K562 (cell line): ENCODE data around the gene SPATS2. TPM values are rescaled to one million over a fixed set of nuclear protein-coding genes. Genes with fewer than 3 reads are reported as not detected.

Experiments used
- ATAC-seq: fragments of 200-7000 bp; cut with Tn5 transposase; 3 replicates; pipeline ENCODE4 v1.9.1; 2020; ENCODE audit warnings: moderate library complexity
- BruUV-seq: library from RNA; stranded (reverse); fragments of 400-500 nt; replicated peaks from 2 replicates; lab custom pipeline; 2021; lab: Mats Ljungman, UMichigan
- CTCF ChIA-PET: fragments of 300-600 bp; formaldehyde crosslinking; extraction: SDS; loops from one replicate; lab custom pipeline; 2021; ENCODE audit warnings: low intra/inter-chr PET ratio; lab: Yijun Ruan, JAX
- POLR2A ChIA-PET: fragments of 300-600, 350-650 bp; sonication (Branson Sonifier 250); formaldehyde crosslinking; extraction: SDS; loops from one replicate; lab custom pipeline; 2021; ENCODE audit warnings: antibody characterized with exemption, inconsistent platforms; lab: Yijun Ruan, JAX
- DNase-seq, 4 experiments: peaks; one replicate each; pipeline versions ENCODE4 v3.0.0 to v3.0.0-alpha.2; 2011 to 2018; ENCODE audit warnings: low spot score in 3 of 4, mixed read lengths in 3 of 4; ENCODE audit errors: extremely low read depth in 1 of 4
- FAIRE-seq: peaks from 2 replicates; lab custom pipeline; 2011; peaks lifted over from hg19 to GRCh38; lab: Jason Lieb, UNC
- H2AFZ ChIP-seq: 2 replicates; pipeline ENCODE4 v1.6.0; 2011; ENCODE audit warnings: low read depth, low read length, control low read depth, inconsistent platforms
- H3K27ac ChIP-seq: fragments of 200-600 bp; 3 replicates; pipeline ENCODE4 v1.8.0; 2011; ENCODE audit warnings: low read depth, mild to moderate bottlenecking, control low read depth, inconsistent platforms, low read length, moderate library complexity, mixed read lengths; ENCODE audit errors: extremely low read depth
- H3K27me3 ChIP-seq, 2 experiments: fragments of 300-600 bp in 1 of 2; 2 replicates in 1 of 2; 3 replicates in 1 of 2; pipeline versions ENCODE4 v1.6.0 to v1.8.0; 2011; ENCODE audit warnings: inconsistent platforms in 2 of 2, low read length in 2 of 2, mild to moderate bottlenecking in 1 of 2, mixed read lengths in 1 of 2, moderate library complexity in 1 of 2; ENCODE audit not compliant: control insufficient read depth in 2 of 2, insufficient read depth in 2 of 2
- H3K36me3 ChIP-seq: fragments of 300-600 bp; 3 replicates; pipeline ENCODE4 v1.8.0; 2011; ENCODE audit warnings: mild to moderate bottlenecking, low read length, inconsistent platforms; ENCODE audit not compliant: control insufficient read depth, insufficient read depth
- H3K4me1 ChIP-seq, 2 experiments: fragments of 200-600 bp in 1 of 2; replicated peaks in 1 of 2; 2 replicates in 1 of 2; 3 replicates in 1 of 2; pipeline versions ENCODE4 v1.5.1 to v1.8.0; 2011; ENCODE audit warnings: inconsistent platforms in 2 of 2, low read length in 2 of 2, mild to moderate bottlenecking in 1 of 2, mixed read lengths in 1 of 2, moderate library complexity in 1 of 2; ENCODE audit not compliant: control insufficient read depth in 2 of 2, insufficient read depth in 2 of 2
- H3K4me2 ChIP-seq: 2 replicates; pipeline ENCODE4 v1.6.1; 2011; ENCODE audit warnings: low read length, control low read depth, inconsistent platforms, mixed read lengths; ENCODE audit not compliant: insufficient read depth
- H3K4me3 ChIP-seq: fragments of 200-600 bp; sonication (generic), shearing (Covaris generic); 2 replicates; pipeline ENCODE4 v1.5.1; 2016; ENCODE audit warnings: control low read depth, inconsistent platforms
- H3K79me2 ChIP-seq: fragments of 200-600 bp; 3 replicates; pipeline ENCODE4 v1.8.0; 2011; ENCODE audit warnings: low read length, inconsistent platforms; ENCODE audit not compliant: control insufficient read depth, insufficient read depth
- H3K9ac ChIP-seq, 2 experiments: 2 replicates each; pipeline versions ENCODE4 v1.6.0 to v1.6.1; 2011; ENCODE audit warnings: low read depth in 2 of 2, low read length in 2 of 2, control low read depth in 1 of 2, inconsistent platforms in 1 of 2, mild to moderate bottlenecking in 1 of 2, mixed read lengths in 1 of 2; ENCODE audit not compliant: insufficient read depth in 1 of 2
- H3K9me1 ChIP-seq: one replicate; pipeline ENCODE4 v1.6.0; 2011; ENCODE audit warnings: inconsistent platforms, mild to moderate bottlenecking, low read length, moderate library complexity; ENCODE audit not compliant: control insufficient read depth, insufficient read depth
- H3K9me3 ChIP-seq: replicated peaks from 2 replicates; pipeline ENCODE4 v1.5.1; 2011; ENCODE audit warnings: low read depth, low read length, inconsistent platforms; ENCODE audit not compliant: control insufficient read depth, insufficient read depth
- H4K20me1 ChIP-seq: replicated peaks from 2 replicates; pipeline ENCODE4 v1.6.1; 2011; ENCODE audit warnings: low read length, inconsistent platforms, mixed read lengths; ENCODE audit not compliant: control insufficient read depth, insufficient read depth
- CEBPB ChIP-seq: fragments of 450-650 bp; IDR thresholded peaks from 2 replicates; pipeline ENCODE4 v1.6.1; 2016; ENCODE audit warnings: missing genetic modification characterization, missing compliant biosample characterization
- HMBOX1 ChIP-seq: sonication (generic); IDR thresholded peaks from 2 replicates; pipeline ENCODE4 v1.6.1; 2016
- ZNF584 ChIP-seq: fragments of 200-800 bp; sonication (Bioruptor generic); IDR thresholded peaks from 2 replicates; pipeline ENCODE4 v1.6.1; 2016; ENCODE audit warnings: low read depth, mild to moderate bottlenecking, missing genetic modification characterization, missing compliant biosample characterization
- WGBS: fragments of 100-300 bp; shearing (Covaris generic); methylation state at CpG from one replicate; pipeline ENCODE4 v1.1.6; 2016; ENCODE audit warnings: low coverage, mixed read lengths; ENCODE audit not compliant: insufficient coverage; ENCODE audit errors: missing lambda C conversion rate; 5-methylcytosine and 5-hydroxymethylcytosine counted together
- in situ Hi-C: fragments of 300-500 bp; cut with MboI; formaldehyde crosslinking; loops from 4 replicates; pipeline ENCODE4 v1.15.0; 2018; ENCODE audit warnings: inconsistent platforms, mixed read lengths
- intact Hi-C: fragments of 100-400 bp; cut with micrococcal nuclease; formaldehyde crosslinking; loops from 2 replicates; pipeline ENCODE4 v1.14.2; 2022
- polyA plus RNA-seq, 8 experiments: library from polyadenylated mRNA; depleted of rRNA in 4 of 8; stranded (reverse) in 5 of 8; unstranded in 3 of 8; fragments of >200 nt; fragmentation: Nextera tagmentation in 2 of 8; fragmentation: Illumina TruSeq in 1 of 8; extraction: Ambion mirVana in 2 of 8; extraction: Trizol in 1 of 8; gene quantifications; 2 replicates each; pipeline versions ENCODE4 v1.2.1 to v1.2.3, GENCODE V29; 2011 to 2014; ENCODE audit warnings: inconsistent platforms in 1 of 8, missing spikeins in 1 of 8
- total RNA-seq, 7 experiments: library from RNA; depleted of rRNA in 6 of 7; stranded (reverse); fragments of >200 nt in 6 of 7; fragmentation: Illumina TruSeq in 2 of 7; extraction: Trizol in 2 of 7; gene quantifications; 2 replicates each; pipeline versions ENCODE4 v1.2.1 to v1.2.3, GENCODE V29; 2011 to 2021; ENCODE audit warnings: low replicate concordance in 1 of 7
- TF ChIP-seq, protein P1 (sequence below), 2 experiments: fragments of 450-650 bp in 1 of 2; sonication (generic) in 1 of 2; formaldehyde crosslinking in 1 of 2; IDR thresholded peaks; 2 replicates each; pipeline versions ENCODE4 v1.7.1 to v1.9.0; 2016 to 2022; ENCODE audit warnings: inconsistent platforms in 1 of 2, mild to moderate bottlenecking in 1 of 2, missing genetic modification reagents in 1 of 2

SPATS2 gene
- total and polyA plus RNA-seq, 9 of the 15 experiments (the other 6 are each of a cell fraction or from before 2014, with no cell fraction given) = 5.4 to 48.2 (median 17.5) TPM

DNA sequence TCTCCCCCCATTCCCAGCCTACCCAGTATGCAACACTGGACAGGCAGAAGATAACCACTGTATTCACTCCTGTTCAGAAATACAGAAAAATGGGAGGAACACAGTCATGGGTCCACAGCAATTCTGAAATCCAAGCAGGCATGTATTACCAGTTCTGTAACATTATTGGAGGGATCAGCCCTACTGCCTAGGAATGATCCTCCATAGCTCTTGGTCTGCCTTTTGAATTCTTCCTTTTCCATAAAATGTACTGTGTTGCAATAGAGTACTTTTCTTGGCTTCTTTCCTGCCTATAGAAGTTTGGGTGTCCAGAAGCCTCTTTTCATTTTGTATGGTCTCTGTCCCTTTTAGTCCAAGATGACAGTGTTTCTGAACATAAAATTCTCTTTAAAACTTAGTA, 46.5 kb downstream of the SPATS2 start:
- no TSS peak for BruUV-seq
- intact Hi-C loops = no loop called here
- H3K79me2 ChIP-seq = no peaks in the 10 kb centered on the region

DNA sequence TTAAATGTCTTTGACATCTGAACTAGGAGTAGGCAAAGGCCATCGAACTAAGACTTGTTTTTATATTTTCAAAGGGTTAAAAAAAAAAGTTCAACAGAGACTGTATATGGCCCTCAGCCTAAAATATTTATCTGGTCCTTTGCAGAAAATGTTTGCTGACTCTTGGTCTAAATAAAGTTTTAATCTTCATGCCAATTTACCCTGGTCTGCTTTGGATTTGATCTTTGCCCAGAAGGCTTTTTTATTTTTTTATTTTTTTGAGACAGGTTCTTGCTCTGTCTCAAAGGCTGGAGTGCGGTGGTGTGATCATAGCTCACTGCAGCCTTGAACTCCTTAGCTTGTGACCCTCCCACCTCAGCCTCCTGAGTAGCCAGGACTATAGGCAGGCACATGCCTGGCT, 47.1 kb downstream of the SPATS2 start:
- no peak overlapping the region for H2AFZ ChIP-seq
- DNase-seq (no peak), FAIRE-seq (no peak), ATAC-seq (peak; percentile 31; the same call in 2 of the 3 replicates)
- intact Hi-C loops (no loop called here), in situ Hi-C loops (no loop called here)
- H3K9ac ChIP-seq = no peak overlapping the region
- H3K27ac ChIP-seq = no peak overlapping the region
- H3K4me1 ChIP-seq = peaks cover 4 to 21% of the 10 kb centered on the region in 2 experiments; a peak in 4 of 5 replicates
- WGBS = 33% methylated on average over 1 of the region's 2 CpGs
- H3K79me2 ChIP-seq = no peaks in the 10 kb centered on the region
- H3K4me2 ChIP-seq = no peak overlapping the region
- no peaks in the 10 kb centered on the region; the same call in 2 of the 3 replicates for H3K36me3 ChIP-seq
- ChIA-PET CTCF (no interaction called here), POLR2A (interaction anchor here (1.8 kb wide), 1 partner anchor 11 kb away, joined by 7 read pairs; no protein-coding TSS in a partner anchor)
- BruUV-seq = no TSS peak
- H3K4me3 ChIP-seq = no peak overlapping the region
- H3K9me1 ChIP-seq = no peaks in the 10 kb centered on the region
- no peaks in the 10 kb centered on the region for H3K27me3 ChIP-seq
- no peaks in the 10 kb centered on the region for H4K20me1 ChIP-seq
- no peaks in the 10 kb centered on the region for H3K9me3 ChIP-seq
- TF ChIP-seq, protein P1, sequence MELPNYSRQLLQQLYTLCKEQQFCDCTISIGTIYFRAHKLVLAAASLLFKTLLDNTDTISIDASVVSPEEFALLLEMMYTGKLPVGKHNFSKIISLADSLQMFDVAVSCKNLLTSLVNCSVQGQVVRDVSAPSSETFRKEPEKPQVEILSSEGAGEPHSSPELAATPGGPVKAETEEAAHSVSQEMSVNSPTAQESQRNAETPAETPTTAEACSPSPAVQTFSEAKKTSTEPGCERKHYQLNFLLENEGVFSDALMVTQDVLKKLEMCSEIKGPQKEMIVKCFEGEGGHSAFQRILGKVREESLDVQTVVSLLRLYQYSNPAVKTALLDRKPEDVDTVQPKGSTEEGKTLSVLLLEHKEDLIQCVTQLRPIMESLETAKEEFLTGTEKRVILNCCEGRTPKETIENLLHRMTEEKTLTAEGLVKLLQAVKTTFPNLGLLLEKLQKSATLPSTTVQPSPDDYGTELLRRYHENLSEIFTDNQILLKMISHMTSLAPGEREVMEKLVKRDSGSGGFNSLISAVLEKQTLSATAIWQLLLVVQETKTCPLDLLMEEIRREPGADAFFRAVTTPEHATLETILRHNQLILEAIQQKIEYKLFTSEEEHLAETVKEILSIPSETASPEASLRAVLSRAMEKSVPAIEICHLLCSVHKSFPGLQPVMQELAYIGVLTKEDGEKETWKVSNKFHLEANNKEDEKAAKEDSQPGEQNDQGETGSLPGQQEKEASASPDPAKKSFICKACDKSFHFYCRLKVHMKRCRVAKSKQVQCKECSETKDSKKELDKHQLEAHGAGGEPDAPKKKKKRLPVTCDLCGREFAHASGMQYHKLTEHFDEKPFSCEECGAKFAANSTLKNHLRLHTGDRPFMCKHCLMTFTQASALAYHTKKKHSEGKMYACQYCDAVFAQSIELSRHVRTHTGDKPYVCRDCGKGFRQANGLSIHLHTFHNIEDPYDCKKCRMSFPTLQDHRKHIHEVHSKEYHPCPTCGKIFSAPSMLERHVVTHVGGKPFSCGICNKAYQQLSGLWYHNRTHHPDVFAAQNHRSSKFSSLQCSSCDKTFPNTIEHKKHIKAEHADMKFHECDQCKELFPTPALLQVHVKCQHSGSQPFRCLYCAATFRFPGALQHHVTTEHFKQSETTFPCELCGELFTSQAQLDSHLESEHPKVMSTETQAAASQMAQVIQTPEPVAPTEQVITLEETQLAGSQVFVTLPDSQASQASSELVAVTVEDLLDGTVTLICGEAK (IDR thresholded peaks at IDR 0.05) = peak; percentile 83
- TF ChIP-seq, protein P1 (CRISPR knock-in tag; IDR thresholded peaks at IDR 0.05) = peak; percentile 56

More for the DNA sequence above, 46.5 kb downstream of the SPATS2 start:
- no peak overlapping the region for H2AFZ ChIP-seq
- H3K4me1 ChIP-seq = peaks cover 4 to 21% of the 10 kb centered on the region in 2 experiments; a peak in 4 of 5 replicates
- POLR2A ChIA-PET = interaction anchor here (1.8 kb wide), 1 partner anchor 10 kb away, joined by 7 read pairs; no protein-coding TSS in a partner anchor
- no peak overlapping the region for H3K9ac ChIP-seq
- in situ Hi-C loops = no loop called here
- no peak overlapping the region for H3K4me3 ChIP-seq
- no peak overlapping the region for H3K27ac ChIP-seq
- H3K4me2 ChIP-seq = no peak overlapping the region
- H3K27me3 ChIP-seq = no peaks in the 10 kb centered on the region
- CTCF ChIA-PET = no interaction called here
- no peaks in the 10 kb centered on the region; the same call in 2 of the 3 replicates for H3K36me3 ChIP-seq
- DNase-seq (no peak), ATAC-seq (peak; percentile 38), FAIRE-seq (peak; percentile 48)
- no peaks in the 10 kb centered on the region for H4K20me1 ChIP-seq
- TF ChIP-seq CEBPB (tag) = peak; percentile 70
- TF ChIP-seq HMBOX1 = no peak
- TF ChIP-seq ZNF584 (CRISPR knock-in tag) = 0 out of 2 replicates have a peak, but pooled peaks have one; percentile 22
- H3K9me1 ChIP-seq = no peaks in the 10 kb centered on the region
- H3K9me3 ChIP-seq = no peaks in the 10 kb centered on the region
